ENCODE data around the gene ADAMTS2.

- TF ChIP-seq CTCF (conservative IDR thresholded peaks at IDR 0.05; ENCODE audit: low read depth, low read length) = no peak
- TF ChIP-seq EZH2 (IDR thresholded peaks at IDR 0.05; ENCODE audit: low read length, unreplicated experiment) = no peak
These were observed 222.7 kb downstream of the ADAMTS2 start for GRCh38 chr5:179122411-179123108.
